GM19328 (cell line): ENCODE results near the gene IPO11.

ENCODE experiments used
- ATAC-seq: cut with Tn5 transposase; IDR thresholded peaks from one replicate; pipeline ENCODE4 v1.9.1; 2021; ENCODE audit warnings: mild to moderate bottlenecking, moderate library complexity; ENCODE audit not compliant: unreplicated experiment

Gene IPO11

DNA sequence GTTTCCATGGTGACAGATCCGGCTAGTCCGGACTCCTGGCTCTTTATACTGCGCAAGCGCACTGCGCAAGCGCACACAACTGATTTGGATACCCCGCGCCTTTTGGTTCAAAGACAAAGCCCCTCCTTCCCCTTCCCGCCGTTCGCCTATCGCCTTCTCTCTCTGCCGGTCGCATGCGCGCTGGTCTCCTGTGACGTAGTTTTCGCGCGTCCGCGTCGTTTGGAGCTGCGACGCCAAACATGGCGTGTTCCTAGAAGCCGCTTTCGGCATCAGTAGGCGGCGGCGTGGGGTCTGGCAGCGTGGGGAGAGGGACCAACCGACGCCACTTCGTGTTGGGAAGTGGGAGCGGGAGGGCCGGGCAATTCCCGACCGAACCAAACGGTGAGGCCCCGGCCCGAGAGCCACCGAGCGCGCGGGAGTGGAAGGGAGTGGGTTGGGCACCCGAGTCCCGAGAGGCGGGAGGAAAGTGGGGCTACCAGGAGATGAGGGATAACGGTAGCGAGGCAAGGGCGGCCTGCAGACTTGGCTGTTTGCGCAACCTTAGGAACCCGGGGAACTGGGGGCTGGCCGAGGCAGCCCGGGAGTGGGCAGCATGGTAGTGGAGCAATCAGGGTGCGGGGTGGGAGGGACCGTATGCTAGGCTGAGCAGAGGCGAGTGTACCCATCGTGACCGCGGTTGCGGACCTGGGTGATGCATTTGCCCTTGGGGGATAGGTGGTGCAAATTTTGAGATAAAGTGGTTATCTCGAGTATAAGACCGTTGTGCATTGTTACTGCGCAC is at the start of gene IPO11:
TSS of gene IPO11 (plus strand) at position 215 of the 781 bp plus-strand sequence. CDS start 24,517 bp downstream, outside the sequence.
- ATAC-seq, result peak; percentile 96

DNA sequence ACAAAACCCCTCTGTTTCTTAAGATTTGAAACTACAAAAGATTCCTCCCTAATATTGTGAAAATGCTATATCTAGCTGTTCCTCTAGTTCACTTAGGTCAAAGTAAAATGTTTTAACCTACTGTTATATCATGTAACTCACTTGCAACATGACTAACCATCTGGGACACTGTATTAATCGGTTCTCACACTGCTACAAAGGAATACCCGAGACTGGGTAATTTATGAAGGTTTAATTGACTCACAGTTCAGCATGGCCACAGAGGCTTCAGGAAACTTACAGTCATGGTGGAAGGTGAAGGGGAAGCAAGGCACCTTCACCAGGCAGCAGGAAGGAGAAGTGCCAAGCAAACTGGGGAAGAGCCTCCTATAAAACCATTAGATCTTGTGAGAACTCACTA is 43.5 kb upstream of the IPO11 start:
- ATAC-seq, result no peak

DNA sequence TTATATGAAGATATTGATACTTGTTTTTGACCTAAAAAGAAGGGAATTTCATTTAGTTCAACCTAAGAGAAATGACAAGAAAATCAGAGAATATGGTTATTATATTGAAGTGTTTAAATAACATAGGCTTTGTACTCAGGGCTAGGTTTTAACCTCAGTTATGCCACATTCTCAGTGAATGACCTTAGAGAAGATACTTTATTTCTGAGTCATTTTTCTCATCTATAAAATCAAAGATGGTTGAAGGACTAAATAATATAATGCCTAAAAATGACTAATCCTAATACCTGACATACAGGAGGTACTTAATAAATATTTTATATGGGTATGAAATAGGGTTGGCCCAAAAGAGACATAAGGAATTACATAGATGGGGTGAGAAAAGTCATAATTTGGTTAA is 41.2 kb upstream of the IPO11 start:
- no peak for ATAC-seq

DNA sequence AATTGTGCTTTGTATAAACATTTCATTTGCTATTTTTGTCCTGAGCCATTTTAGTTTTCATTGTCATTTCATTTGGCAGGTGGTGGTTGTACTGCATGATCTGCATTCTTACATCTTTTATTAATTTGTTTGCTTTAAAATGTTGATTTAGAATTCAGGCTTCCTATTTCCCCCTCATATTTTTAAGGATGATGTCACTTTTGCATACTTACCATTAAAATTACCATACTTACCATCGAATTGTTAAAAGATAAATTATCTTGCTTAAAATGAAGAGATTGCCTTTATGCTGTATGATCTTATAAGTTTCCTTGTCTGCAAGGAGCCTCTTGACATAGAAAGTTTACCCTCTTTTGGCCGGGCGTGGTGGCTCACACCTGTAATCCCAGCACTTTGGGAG is 40.0 kb upstream of the IPO11 start:
- ATAC-seq, result no peak

DNA sequence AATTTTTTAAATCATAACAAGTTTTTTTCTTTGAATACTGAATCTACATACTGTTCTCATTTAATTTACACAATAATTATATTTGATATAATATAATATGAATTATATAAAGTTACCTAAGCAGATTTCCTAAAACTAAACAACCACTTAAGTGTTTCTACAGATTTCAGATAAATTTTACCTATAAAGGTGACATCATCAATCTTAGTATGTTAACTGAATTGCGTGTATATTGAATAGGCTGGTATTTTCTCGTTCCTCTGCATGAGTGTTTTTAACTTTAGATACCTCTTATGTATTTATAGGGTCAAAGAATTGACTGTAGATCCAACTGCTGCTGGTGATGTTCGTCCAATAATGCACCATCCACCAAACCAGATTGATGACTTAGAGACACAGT is 39.2 kb upstream of the IPO11 start:
- ATAC-seq, result no peak

DNA sequence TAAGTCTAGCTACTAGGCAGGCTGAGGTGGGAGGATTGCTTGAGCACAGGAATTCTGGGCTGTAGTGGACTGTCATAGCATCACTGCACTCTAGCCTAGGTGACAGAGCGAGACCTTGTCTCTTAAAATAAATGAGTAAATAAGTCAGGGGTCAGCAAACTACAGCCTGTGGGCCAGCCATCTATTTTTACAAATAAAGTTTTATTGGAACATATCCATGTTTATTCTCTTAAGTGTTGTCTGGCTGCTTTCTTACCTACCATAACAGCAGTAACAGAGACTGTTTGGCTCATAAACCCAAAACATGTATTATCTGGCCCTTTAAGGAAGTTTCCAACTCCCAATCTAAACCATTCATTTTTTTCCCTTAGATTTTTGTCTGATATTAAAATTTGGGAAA is 38.5 kb upstream of the IPO11 start:
- ATAC-seq, result no peak

DNA sequence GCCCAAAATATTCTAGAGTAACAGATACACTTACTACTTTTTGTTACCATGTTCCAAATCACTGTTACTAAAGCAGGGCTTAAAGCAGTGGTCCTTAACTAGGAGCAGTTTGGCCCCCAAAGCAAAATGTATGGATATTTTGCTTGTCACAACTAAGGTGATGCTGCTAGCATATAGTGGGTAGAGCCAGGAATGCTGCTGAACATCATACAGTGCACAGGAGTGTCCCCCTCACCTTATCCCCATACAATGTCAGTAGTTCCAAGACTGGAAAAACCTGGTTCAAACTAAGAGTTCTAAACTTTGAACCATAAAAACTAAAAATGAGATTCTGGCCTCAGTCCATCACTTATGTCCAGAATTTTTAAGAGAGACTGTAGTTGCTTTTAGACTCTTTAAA is 36.9 kb upstream of the IPO11 start:
- ATAC-seq, result no peak

DNA sequence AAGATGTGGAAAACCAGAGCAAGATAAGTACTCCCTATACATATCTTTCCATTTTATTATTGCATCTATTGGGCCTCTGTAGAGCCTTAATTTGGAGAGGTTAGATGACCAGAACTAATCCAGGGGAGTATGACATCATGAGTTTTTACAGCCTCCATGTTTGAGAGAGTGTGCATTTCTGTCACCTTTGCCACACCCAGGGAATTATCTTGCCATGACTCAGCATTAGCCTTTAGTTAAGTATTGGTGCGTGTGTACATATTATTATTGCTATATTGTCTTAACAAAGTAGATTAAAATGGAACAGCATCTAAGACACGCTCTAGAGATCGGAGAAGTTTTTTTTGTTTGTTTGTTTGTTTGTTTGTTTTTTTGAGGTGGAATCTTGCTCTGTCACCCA is 36.5 kb upstream of the IPO11 start:
- ATAC-seq, result no peak

DNA sequence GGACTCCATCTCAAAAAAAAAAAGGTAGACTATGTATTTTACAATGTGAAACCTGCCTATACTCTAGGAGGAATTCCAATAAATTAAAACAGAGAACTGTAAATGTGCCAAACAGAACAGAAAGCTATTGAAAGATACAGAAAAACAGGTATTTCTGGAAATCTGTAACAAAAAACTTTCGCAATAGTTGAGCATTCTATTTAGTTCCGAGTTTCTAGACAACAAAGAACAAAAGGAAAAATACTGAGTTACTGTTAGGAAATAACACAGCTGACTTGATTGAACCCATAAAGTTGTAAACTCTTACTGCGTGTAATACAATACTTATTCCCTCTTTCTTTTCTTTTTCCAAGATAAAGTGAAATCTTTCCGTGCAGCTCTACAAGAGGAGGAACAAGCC is 27.4 kb upstream of the IPO11 start:
- no peak for ATAC-seq

DNA sequence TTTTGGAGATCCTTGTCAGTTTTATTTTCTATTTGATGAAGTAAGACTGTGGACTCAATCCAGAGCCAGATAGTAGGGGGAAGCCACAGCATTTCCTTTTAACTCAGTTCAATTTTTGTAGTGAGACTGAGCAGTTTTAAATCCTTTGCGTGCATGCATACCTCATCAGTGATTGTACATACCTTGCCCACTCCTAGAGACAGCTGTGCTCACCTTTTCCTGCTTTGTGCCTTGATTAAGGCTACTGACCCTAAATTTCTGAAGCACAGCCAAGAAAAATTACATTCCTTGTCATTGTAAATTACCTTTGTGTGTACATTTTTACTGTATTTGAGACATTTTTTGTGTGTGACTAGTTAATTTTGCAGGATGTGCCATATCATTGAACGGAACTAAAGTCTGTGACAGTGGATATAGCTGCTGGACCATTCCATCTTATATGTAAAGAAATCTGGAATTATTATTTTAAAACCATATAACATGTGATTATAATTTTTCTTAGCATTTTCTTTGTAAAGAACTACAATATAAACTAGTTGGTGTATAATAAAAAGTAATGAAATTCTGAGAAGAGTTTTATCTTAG is 26.7 kb upstream of the IPO11 start:
- ATAC-seq, result no peak

DNA sequence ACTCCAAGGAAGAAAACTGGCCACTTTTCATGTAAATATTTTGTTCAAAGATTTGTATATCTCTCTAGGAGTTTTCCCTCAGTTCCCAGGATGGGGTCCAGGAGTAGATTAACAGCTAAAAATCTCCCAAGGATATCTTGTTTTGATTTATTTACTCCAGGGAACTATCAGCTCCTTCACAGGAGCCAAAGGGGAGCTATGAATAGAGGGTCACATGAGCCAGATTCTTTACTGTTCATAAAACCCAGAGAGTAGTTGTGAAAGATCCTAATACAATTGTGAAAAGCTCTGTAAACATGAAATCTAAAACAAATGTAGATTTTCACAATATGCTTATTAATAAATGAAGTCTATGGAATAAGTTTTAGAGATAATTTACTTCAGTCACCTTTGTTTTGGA is 25.7 kb upstream of the IPO11 start:
- no peak for ATAC-seq

DNA sequence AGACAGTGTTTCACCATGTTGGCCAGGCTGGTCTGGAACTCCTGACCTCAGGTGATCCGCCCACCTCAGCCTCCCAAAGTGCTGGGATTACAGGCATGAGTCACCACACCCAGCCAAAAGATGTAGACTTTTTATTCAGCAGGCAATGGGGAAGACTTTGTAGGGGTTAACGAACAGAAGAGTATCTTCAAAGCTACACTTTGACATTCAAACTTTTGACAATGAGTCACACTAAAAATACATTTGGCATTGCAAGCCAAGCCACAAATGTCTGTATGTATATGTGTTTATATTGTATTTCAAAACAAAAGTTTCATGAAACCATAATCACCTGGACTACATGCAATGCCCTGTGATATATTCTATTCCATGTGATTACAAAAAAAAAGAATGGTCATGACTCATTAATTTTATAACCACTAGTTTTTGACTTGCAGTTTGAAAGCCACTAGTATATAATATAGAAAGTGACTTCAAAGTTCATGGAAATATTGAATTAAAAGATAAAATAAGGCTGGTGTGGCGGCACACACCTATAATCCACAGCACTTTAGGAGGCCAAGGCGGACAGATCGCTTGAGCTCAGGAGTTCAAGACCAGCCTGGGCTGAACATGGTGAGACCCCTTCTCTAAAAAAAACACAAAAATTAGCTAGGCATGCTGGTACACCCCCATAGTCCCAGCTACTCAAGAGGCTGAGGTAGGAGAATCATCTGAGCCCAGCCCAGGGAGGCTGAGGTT is 17.2 kb upstream of the IPO11 start:
- no peak for ATAC-seq

DNA sequence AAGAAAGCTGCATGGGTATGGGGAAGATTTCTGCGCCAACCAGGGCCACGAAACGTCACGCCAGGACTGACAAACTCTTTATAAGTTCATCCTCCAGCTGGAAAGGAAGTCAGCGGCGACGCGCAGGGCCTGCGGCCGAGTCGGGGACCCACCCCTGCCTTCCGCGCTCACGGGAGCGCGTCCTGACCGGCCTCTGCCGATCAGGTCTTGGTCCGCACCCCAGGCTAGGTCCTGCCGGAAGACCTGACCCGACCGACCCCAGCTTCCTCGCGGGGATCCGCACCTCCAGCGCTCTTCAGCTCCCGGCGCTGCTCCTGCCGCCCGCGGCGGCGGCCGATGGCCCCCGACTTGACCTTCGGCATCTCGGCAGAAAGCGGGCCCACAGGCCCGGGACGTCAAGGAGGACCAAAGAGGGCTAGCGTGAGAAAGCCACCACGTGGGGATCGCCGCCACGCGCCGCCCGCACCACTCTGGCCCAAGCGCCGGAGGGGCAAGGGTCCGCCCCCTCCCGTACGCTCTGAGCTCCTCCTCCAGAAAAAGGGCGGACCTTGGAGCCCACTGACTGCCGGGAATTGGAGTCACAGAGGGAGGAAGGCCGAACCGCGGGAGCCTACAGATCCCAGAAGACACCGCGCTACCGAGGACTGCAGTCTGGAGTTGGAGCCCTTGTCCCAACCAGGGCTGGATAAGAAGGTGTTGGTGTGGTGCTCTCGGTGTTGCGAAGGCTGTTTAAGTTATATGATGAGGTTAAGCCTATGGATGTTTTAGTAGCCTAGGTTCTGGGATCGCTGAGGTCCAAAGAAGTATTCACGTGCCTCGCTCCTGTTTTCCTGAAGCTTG is 8.9 kb upstream of the IPO11 start, which contains the start of gene DIMT1:
TSS of gene DIMT1 (minus strand) at position 495 of the 840 bp plus-strand sequence. CDS start at position 362, 133 bp downstream.
- ATAC-seq, result peak; percentile 95

DNA sequence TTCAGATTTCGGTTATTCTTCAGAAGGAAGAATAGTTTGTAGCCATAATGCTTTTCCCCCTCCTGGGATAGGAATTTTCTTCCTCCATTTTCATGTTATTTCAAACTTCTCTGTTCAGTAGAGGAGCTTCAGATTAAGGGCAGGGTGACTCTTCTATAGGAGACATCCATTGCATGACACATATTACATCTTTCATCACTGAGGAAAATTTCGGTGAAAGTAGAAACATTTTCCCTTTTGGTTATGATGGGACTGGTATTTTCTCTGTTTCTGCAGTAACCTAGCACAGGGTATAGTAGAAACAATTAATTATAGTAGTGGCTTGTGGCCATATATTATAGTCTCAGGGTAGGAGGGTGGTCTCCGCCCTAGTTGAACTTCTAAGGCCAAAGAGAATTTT is 1.1 kb downstream of the IPO11 start:
- ATAC-seq, result no peak

DNA sequence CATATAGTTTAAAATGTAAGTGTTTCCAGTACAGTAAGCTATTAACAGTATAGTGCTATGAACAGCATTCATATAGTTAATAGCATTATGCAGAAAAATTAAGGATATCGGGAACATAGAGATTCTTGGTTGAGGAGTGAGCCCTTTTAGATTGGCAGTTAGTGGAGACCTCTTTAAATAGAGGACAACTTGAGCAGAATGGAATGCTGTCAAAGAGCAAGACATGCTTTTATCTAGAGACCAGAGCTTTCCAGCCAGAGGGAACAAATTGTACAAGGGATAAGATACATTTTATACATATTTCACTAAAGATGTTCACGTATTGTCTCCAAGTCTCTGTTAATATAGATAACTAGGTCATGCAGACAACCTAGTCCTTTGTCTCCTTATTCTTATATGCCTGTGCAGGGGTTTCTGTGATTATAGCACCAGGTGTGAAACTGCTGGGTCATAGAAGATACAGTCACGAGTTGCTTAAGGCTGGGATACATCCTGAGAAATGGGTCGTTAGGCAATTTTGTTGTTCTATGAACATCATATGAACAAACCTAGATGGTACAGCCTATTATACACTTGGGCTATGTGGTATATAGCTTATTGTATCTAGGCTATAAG is 6.0 kb downstream of the IPO11 start:
- no peak for ATAC-seq

DNA sequence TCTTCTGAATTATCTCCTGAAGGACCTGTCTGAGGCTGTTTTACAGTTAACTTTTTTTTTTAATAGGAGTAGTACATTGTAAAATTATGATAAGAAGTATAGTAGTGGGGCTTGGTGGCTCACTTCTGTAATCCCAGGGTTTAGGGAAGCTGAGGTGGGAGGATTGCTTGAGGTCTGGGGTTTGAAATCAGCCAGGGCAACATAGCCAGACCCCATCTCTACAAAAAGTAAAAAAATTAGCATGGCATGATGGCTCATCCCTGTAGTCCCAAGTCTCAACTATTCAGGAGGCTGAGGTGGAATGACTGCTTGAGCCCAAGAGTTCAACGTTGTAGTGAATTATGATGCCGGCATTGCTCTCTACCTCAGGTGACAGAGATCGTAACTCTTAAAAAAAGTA is 7.0 kb downstream of the IPO11 start:
- ATAC-seq, result no peak

DNA sequence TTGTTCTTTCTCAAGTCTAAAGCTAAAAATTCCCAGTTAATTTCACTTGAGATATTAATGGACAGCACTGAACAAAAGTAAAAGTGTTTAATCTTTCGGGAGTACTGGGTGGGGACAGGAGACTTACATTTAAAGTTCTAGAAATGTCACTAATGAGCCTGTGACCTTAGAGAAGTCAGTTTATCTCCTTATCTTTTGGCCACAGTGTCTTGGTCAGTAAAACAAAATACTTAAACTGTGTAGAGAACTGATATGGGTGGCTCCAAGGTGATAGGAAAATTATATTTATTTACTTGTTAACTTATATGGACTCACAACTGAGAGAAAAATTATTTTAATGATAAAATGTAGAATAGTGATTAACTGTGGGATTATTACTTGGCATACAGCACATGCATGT is 8.9 kb downstream of the IPO11 start:
- no peak for ATAC-seq

DNA sequence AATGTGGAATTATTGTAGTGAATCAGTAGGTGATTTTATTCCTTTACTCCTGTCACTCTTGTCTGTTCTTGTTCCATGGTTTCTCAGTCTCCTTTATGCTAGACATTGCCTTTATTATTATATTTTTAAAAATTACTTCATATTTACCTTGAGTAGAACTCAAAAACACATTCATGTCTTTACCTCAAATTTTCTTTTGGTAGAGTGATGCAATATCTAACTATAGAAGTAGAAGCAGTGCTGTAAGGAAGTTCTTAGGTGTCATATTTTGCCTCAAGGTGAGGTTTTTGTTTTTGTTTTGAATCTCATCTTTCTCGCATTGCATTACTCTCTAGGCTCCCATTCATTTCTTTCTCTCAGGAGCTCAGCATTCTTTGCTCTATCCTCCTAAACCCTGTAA is 12.2 kb downstream of the IPO11 start:
- no peak for ATAC-seq

DNA sequence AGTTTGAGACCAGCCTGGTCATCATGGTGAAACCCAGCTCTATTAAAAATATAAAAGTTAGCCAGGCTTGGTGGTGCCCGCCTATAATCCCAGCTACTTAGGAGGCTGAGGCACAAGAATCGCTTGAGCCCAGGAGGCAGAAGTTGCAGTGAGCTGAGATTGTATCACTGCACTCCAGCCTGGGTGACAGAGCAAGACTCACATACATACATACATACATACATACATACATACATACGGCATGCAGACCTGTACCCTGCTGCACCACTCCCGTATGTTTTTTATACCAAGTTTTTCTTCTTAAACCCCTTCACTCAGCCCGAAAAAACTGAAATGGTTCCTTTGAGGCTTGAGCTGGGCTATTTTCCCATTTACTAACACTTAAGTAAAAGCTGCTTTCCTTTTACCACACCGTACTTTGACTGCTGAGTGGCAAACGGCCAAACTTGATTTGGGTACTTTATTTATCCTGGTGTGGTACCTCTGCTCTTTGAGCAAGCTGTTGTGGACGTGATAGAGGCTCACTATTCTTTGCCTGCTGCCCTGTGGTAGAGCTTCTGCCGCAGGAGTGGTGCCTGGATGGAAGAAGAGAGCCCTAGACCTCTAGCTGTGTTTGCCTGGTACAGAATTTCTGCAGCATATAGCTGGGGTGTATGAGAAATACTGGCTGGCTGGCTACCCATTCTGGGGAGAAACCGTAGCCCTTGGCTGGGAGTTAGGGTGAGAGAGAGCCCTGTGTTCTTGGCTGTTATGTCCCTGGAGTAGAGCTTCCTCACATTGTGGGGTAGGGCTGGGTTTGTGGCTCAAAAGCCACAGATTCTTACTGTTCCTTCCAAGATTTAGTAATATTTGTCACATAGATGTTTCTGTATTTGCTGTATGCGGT is 19.4 kb downstream of the IPO11 start:
- no peak for ATAC-seq

DNA sequence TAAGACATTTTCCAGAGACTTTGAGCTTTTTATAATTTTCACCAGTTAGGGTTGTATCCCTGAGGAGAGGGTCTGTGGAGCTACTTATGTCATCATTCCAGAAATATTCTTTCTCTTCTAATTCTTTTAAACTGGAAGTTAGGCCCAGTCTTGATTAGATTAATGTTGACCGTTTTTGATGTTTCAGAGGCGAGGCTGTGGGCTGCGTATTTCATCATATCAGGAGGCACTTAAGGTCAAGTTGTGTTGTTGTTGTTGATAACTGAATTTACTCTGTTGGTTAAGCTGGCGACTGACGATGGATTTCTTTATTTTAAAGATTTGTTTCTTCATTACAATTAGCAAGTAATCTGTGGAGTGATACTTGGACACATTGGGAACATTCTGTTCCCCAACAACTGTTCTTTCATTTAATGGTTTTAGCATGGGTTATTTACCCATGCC is 20.1 kb downstream of the IPO11 start:
- ATAC-seq, result no peak
